Colonic mucosa (tissue), 4 donors: ENCODE measurements around the gene AP2A2. TPM values are rescaled to one million over a fixed set of nuclear protein-coding genes. Genes with fewer than 3 reads are reported as not detected.

Experiments
- DNase-seq: peaks from one replicate; pipeline ENCODE4 v3.0.0-alpha.2; 2020
- H3K27ac ChIP-seq: fragments of 200-600 bp; one replicate; pipeline ENCODE4 v1.8.0; 2021
- H3K27me3 ChIP-seq: fragments of 200-600 bp; one replicate; pipeline ENCODE4 v1.8.0; 2021
- H3K36me3 ChIP-seq: fragments of 200-600 bp; one replicate; pipeline ENCODE4 v1.8.0; 2021
- H3K4me1 ChIP-seq: fragments of 200-600 bp; one replicate; pipeline ENCODE4 v1.8.0; 2021; ENCODE audit warnings: mild to moderate bottlenecking
- H3K4me3 ChIP-seq: fragments of 200-600 bp; one replicate; pipeline ENCODE4 v1.8.0; 2021
- H3K9ac ChIP-seq, 2 donors: one replicate each; pipeline ENCODE4 v1.7.0; 2013; ENCODE audit warnings: control low read depth in 2 of 2, low read depth in 2 of 2, low read length in 2 of 2
- H3K9me3 ChIP-seq: fragments of 200-600 bp; one replicate; pipeline ENCODE4 v1.8.0; 2021
- CTCF ChIP-seq: fragments of 200-600 bp; IDR thresholded peaks from one replicate; pipeline ENCODE4 v1.8.0; 2022; ENCODE audit warnings: antibody characterized with exemption, mild to moderate bottlenecking
- intact Hi-C: fragments of 100-400 bp; cut with DNase I; formaldehyde crosslinking; loops from one replicate; pipeline ENCODE4 v1.14.1; 2022
- total RNA-seq, 2 donors: library from RNA; stranded (reverse); fragmentation: NEBNext Ultra II Directional in 1 of 2; extraction: Animal tissue kit (Norgen Biotek cat#: 25700) in 1 of 2; gene quantifications; one replicate each; pipeline ENCODE4 v1.2.1, GENCODE V29; 2021
- donor health status: healthy.
- donor health status: DM: no; HTN: no; CAD: no.
- donor health status: DM: no; HTN: no; CAD: no.

Gene AP2A2
- total RNA-seq, 2 donors from 2014 or later = 69.4 to 72.5 TPM

GRCh38 chr11:1023811-1024596 lies 98.3 kb downstream of the AP2A2 start:
- Histone ChIP-seq H3K36me3 (no peaks in the 10 kb centered on the region), H3K27ac (no peak overlapping the region), H3K4me1 (no peaks in the 10 kb centered on the region), H3K27me3 (no peaks in the 10 kb centered on the region), H3K9ac (no peak overlapping the region), H3K4me3 (no peak overlapping the region), H3K9me3 (no peaks in the 10 kb centered on the region)
- no peak for DNase-seq
- intact Hi-C loops = no loop called here
- TF ChIP-seq CTCF = no peak

GRCh38 chr11:1024597-1025409 lies 99.1 kb downstream of the AP2A2 start:
- TF ChIP-seq CTCF = no peak
- intact Hi-C loops = no loop called here
- Histone ChIP-seq H3K4me1 (no peaks in the 10 kb centered on the region), H3K9me3 (no peaks in the 10 kb centered on the region), H3K4me3 (no peak overlapping the region), H3K9ac (no peak overlapping the region), H3K36me3 (no peaks in the 10 kb centered on the region), H3K27me3 (no peaks in the 10 kb centered on the region), H3K27ac (no peak overlapping the region)
- DNase-seq = no peak

GRCh38 chr11:1025410-1026162 lies 99.9 kb downstream of the AP2A2 start:
- no peaks in the 10 kb centered on the region for H3K27me3 ChIP-seq
- DNase-seq = no peak
- H3K27ac ChIP-seq = no peak overlapping the region
- no peaks in the 10 kb centered on the region for H3K9me3 ChIP-seq
- no peaks in the 10 kb centered on the region for H3K4me1 ChIP-seq
- H3K36me3 ChIP-seq = no peaks in the 10 kb centered on the region
- no peak overlapping the region for H3K9ac ChIP-seq
- intact Hi-C loops = no loop called here
- no peak for TF ChIP-seq CTCF
- H3K4me3 ChIP-seq = no peak overlapping the region

- Histone ChIP-seq H3K9ac (no peak overlapping the region), H3K36me3 (no peaks in the 10 kb centered on the region), H3K4me3 (no peak overlapping the region), H3K4me1 (no peaks in the 10 kb centered on the region), H3K9me3 (no peaks in the 10 kb centered on the region), H3K27ac (no peak overlapping the region), H3K27me3 (no peaks in the 10 kb centered on the region)
- no peak for TF ChIP-seq CTCF
- DNase-seq = no peak
- intact Hi-C loops = no loop called here
Measured at GRCh38 chr11:1026163-1026450, 100.4 kb downstream of the AP2A2 start.

GRCh38 chr11:1026641-1027482 lies 101.2 kb downstream of the AP2A2 start:
- no peak overlapping the region for H3K27ac ChIP-seq
- no peaks in the 10 kb centered on the region for H3K36me3 ChIP-seq
- TF ChIP-seq CTCF = no peak
- H3K9ac ChIP-seq = no peak overlapping the region
- no peaks in the 10 kb centered on the region for H3K27me3 ChIP-seq
- H3K4me3 ChIP-seq = no peak overlapping the region
- H3K4me1 ChIP-seq = no peaks in the 10 kb centered on the region
- no peak for DNase-seq
- intact Hi-C loops = no loop called here
- H3K9me3 ChIP-seq = no peaks in the 10 kb centered on the region
